Liver (tissue), 3 donors: ENCODE data around the gene COMTD1.

Experiments used
- HNF4A ChIP-seq, 2 donors: conservative IDR thresholded peaks; 2 replicates each; pipeline ENCODE4 v1.6.1; 2016; ENCODE audit warnings: antibody characterized with exemption in 2 of 2, mild to moderate bottlenecking in 2 of 2
- JUND ChIP-seq, 2 donors: IDR thresholded peaks; 2 replicates each; pipeline ENCODE4 v1.6.1; 2016; ENCODE audit warnings: antibody characterized with exemption in 2 of 2
- SP1 ChIP-seq: IDR thresholded peaks from 2 replicates; pipeline ENCODE4 v1.6.1; 2018; ENCODE audit warnings: antibody characterized with exemption, mild to moderate bottlenecking
- TAF1 ChIP-seq: conservative IDR thresholded peaks from 2 replicates; pipeline ENCODE4 v1.6.1; 2016; ENCODE audit warnings: antibody characterized with exemption, mild to moderate bottlenecking
- TF ChIP-seq, protein P1 (sequence below): fragments of 150-350 bp; IDR thresholded peaks from 2 replicates; pipeline ENCODE4 v1.5.1; 2017; ENCODE audit warnings: improper control_type of control experiment, low read depth, low read length; ENCODE audit not compliant: missing input control
- TF ChIP-seq, protein P2 (sequence below): IDR thresholded peaks from 2 replicates; pipeline ENCODE4 v1.6.1; 2016; ENCODE audit warnings: antibody characterized with exemption
- TF ChIP-seq, protein P3 (sequence below): IDR thresholded peaks from 2 replicates; pipeline ENCODE4 v1.6.1; 2016; ENCODE audit warnings: antibody characterized with exemption
- donor health status: healthy.
- donor health status: healthy.

DNA sequence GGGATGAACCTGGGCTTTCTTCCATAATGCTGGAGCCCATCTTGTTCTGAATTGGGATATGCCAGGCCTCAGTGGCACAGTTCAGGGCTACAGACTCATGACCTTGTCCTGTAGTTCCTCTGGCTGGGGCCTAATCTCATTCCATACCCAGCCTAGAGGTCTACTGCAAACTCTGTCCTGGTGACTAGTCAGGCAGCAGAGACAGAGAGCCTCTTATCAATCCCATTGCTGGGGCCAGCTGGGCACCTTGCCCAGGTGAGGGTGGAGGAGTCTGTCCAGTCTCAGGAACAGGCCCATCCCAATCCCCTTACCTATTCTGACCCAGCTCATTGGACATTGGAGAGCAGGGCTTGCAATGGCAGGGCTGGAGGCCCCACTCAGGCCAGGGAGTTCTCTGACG lies 28.0 kb upstream of the COMTD1 start:
- TF ChIP-seq, protein P1, sequence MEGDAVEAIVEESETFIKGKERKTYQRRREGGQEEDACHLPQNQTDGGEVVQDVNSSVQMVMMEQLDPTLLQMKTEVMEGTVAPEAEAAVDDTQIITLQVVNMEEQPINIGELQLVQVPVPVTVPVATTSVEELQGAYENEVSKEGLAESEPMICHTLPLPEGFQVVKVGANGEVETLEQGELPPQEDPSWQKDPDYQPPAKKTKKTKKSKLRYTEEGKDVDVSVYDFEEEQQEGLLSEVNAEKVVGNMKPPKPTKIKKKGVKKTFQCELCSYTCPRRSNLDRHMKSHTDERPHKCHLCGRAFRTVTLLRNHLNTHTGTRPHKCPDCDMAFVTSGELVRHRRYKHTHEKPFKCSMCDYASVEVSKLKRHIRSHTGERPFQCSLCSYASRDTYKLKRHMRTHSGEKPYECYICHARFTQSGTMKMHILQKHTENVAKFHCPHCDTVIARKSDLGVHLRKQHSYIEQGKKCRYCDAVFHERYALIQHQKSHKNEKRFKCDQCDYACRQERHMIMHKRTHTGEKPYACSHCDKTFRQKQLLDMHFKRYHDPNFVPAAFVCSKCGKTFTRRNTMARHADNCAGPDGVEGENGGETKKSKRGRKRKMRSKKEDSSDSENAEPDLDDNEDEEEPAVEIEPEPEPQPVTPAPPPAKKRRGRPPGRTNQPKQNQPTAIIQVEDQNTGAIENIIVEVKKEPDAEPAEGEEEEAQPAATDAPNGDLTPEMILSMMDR = no peak
- TF ChIP-seq, protein P2, sequence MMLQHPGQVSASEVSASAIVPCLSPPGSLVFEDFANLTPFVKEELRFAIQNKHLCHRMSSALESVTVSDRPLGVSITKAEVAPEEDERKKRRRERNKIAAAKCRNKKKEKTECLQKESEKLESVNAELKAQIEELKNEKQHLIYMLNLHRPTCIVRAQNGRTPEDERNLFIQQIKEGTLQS = no peak
- TF ChIP-seq, protein P3, sequence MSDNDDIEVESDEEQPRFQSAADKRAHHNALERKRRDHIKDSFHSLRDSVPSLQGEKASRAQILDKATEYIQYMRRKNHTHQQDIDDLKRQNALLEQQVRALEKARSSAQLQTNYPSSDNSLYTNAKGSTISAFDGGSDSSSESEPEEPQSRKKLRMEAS = no peak
- TF ChIP-seq SP1 (no peak), JUND (IDR thresholded peaks at IDR 0.05) (no peak), TAF1 (no peak), HNF4A (conservative IDR thresholded peaks at IDR 0.05) (no peak)
